K562 (cell line): ENCODE results near the gene IRAG1. TPM values are rescaled to one million over a fixed set of nuclear protein-coding genes. Genes with fewer than 3 reads are reported as not detected.
A peak's percentile ranks its signal among the peaks of the same experiment; 100 is the strongest.

Source experiments
- ARNT ChIP-seq, 2 experiments: fragments of 450-650 bp; IDR thresholded peaks; 2 replicates each; pipeline ENCODE4 v1.6.1; 2016; ENCODE audit warnings: mild to moderate bottlenecking in 1 of 2
- ATF4 ChIP-seq: fragments of 450-650 bp; formaldehyde crosslinking; IDR thresholded peaks from 2 replicates; pipeline ENCODE4 v1.4.0; 2022; ENCODE audit warnings: mild to moderate bottlenecking, moderate library complexity
- CREM ChIP-seq: IDR thresholded peaks from 2 replicates; pipeline ENCODE4 v1.6.1; 2014; ENCODE audit warnings: antibody characterized with exemption, low read depth
- E4F1 ChIP-seq: fragments of 250-450 bp; sonication (Bioruptor Pico); IDR thresholded peaks from 2 replicates; pipeline ENCODE4 v1.5.0; 2021; ENCODE audit warnings: mild to moderate bottlenecking, borderline replicate concordance
- KDM4B ChIP-seq, 2 experiments: fragments of 450-650 bp in 1 of 2; sonication (generic) in 1 of 2; IDR thresholded peaks; 2 replicates each; pipeline ENCODE4 v1.6.1; 2016 to 2017; ENCODE audit warnings: borderline replicate concordance in 2 of 2, antibody characterized with exemption in 1 of 2, low read depth in 1 of 2, mild to moderate bottlenecking in 1 of 2
- KDM5B ChIP-seq: fragments of 200-600 bp; sonication (generic); IDR thresholded peaks from 2 replicates; pipeline ENCODE4 v1.6.1; 2012; ENCODE audit warnings: low read depth, mild to moderate bottlenecking, moderate library complexity, low read length, control low read depth, inconsistent platforms; ENCODE audit not compliant: insufficient replicate concordance
- NFATC3 ChIP-seq: fragments of 450-650 bp; IDR thresholded peaks from 2 replicates; pipeline ENCODE4 v1.6.1; 2017; ENCODE audit warnings: mild to moderate bottlenecking
- SP2 ChIP-seq: IDR thresholded peaks from 2 replicates; pipeline ENCODE4 v1.6.1; 2011; ENCODE audit warnings: mild to moderate bottlenecking, low read depth, low read length, moderate library complexity; ENCODE audit not compliant: poor library complexity, severe bottlenecking; ENCODE audit errors: extremely low read depth
- STAT5B ChIP-seq: fragments of 250-450 bp; sonication (Bioruptor Pico); IDR thresholded peaks from 2 replicates; pipeline ENCODE4 v1.8.0; 2021; ENCODE audit warnings: mild to moderate bottlenecking, inconsistent platforms
- TAF7 ChIP-seq: fragments of 450-650 bp; IDR thresholded peaks from 2 replicates; pipeline ENCODE4 v1.6.1; 2016; ENCODE audit warnings: missing genetic modification characterization, missing compliant biosample characterization
- ZNF668 ChIP-seq: fragments of 250-450 bp; sonication (Bioruptor Pico); IDR thresholded peaks from 2 replicates; pipeline ENCODE4 v1.8.0; 2022; ENCODE audit warnings: mild to moderate bottlenecking, inconsistent platforms
- polyA plus RNA-seq, 8 experiments: library from polyadenylated mRNA; depleted of rRNA in 4 of 8; stranded (reverse) in 5 of 8; unstranded in 3 of 8; fragments of >200 nt; fragmentation: Nextera tagmentation in 2 of 8; fragmentation: Illumina TruSeq in 1 of 8; extraction: Ambion mirVana in 2 of 8; extraction: Trizol in 1 of 8; gene quantifications; 2 replicates each; pipeline versions ENCODE4 v1.2.1 to v1.2.3, GENCODE V29; 2011 to 2014; ENCODE audit warnings: inconsistent platforms in 1 of 8, missing spikeins in 1 of 8
- total RNA-seq, 7 experiments: library from RNA; depleted of rRNA in 6 of 7; stranded (reverse); fragments of >200 nt in 6 of 7; fragmentation: Illumina TruSeq in 2 of 7; extraction: Trizol in 2 of 7; gene quantifications; 2 replicates each; pipeline versions ENCODE4 v1.2.1 to v1.2.3, GENCODE V29; 2011 to 2021; ENCODE audit warnings: low replicate concordance in 1 of 7
- TF ChIP-seq, protein P1 (sequence below): sonication (generic); formaldehyde crosslinking; IDR thresholded peaks from 2 replicates; pipeline ENCODE4 v1.8.0; 2022; ENCODE audit warnings: mild to moderate bottlenecking, missing genetic modification reagents, borderline replicate concordance
- TF ChIP-seq, protein P2 (sequence below): sonication (generic); formaldehyde crosslinking; IDR thresholded peaks from 2 replicates; pipeline ENCODE4 v1.8.0; 2022; ENCODE audit warnings: missing genetic modification reagents, mild to moderate bottlenecking, borderline replicate concordance
- TF ChIP-seq, protein P3 (sequence below): fragments of 450-650 bp; formaldehyde crosslinking; conservative IDR thresholded peaks from 2 replicates; pipeline ENCODE4 v1.4.0; 2022; ENCODE audit warnings: mild to moderate bottlenecking, missing genetic modification characterization
- TF ChIP-seq, protein P4 (sequence below): fragments of 250-450 bp; sonication (Bioruptor Pico); IDR thresholded peaks from 2 replicates; pipeline ENCODE4 v1.9.0; 2021; ENCODE audit warnings: mild to moderate bottlenecking, inconsistent platforms

IRAG1 gene
- total and polyA plus RNA-seq, 9 of the 15 experiments (the other 6 are each of a cell fraction or from before 2014, with no cell fraction given), result 0.01 to 0.22 (median 0.09) TPM; not detected in 1

DNA sequence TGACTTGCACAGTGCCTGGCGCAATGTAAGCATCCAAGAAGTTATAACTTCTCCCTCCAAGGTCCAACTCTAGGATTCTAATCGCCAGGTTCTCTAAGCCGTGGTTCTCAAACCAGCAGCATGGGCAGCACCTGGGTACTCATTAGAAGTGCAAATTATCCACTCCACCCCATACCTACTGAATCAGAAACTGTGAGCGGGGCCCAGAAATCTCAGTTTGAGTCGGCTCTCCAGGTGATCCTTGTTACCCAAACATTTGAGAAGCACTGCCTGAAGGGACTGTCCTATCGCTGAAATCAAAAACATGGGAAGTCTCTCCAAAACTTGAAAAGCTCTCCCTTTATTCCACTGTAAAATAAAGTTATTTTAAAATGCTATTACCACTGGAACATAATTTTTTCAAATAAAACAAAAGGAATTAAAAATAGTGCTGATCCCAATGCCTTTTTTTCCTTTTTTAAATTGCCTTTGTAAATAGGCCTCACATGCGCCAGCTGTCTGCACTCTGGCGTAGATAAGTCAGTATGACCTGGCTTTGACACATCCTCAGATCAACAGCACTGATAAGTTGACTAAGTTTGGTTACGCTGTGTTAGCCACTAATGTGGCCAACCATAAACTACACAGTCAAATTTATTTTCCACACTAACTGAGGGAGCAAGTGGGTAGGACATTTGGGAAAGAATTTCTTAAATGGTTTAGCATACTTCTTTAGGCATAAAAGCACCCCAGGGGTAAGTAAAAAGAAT, 49.1 kb upstream of the IRAG1 start (continued):
- TF ChIP-seq E4F1 (CRISPR knock-in tag) (no peak), ZNF668 (CRISPR knock-in tag) (no peak), CREM (peak; percentile 91), STAT5B (CRISPR knock-in tag) (no peak), ATF4 (CRISPR knock-in tag) (no peak), TAF7 (tag) (no peak), SP2 (no peak), ARNT (IDR thresholded peaks at IDR 0.05) (0 out of 4 replicates have a peak, but pooled peaks of 1 of the 2 experiments have one; percentile 52), KDM4B (IDR thresholded peaks at IDR 0.05; ENCODE audit: borderline replicate concordance in 2 of 2, low read depth in 1 of 2) (no peak), KDM5B (no peak), NFATC3 (0 out of 2 replicates have a peak, but pooled peaks have one; percentile 35)
- TF ChIP-seq, protein P1, sequence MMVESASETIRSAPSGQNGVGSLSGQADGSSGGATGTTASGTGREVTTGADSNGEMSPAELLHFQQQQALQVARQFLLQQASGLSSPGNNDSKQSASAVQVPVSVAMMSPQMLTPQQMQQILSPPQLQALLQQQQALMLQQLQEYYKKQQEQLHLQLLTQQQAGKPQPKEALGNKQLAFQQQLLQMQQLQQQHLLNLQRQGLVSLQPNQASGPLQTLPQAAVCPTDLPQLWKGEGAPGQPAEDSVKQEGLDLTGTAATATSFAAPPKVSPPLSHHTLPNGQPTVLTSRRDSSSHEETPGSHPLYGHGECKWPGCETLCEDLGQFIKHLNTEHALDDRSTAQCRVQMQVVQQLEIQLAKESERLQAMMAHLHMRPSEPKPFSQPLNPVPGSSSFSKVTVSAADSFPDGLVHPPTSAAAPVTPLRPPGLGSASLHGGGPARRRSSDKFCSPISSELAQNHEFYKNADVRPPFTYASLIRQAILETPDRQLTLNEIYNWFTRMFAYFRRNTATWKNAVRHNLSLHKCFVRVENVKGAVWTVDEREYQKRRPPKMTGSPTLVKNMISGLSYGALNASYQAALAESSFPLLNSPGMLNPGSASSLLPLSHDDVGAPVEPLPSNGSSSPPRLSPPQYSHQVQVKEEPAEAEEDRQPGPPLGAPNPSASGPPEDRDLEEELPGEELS, result no peak
- TF ChIP-seq, protein P2, sequence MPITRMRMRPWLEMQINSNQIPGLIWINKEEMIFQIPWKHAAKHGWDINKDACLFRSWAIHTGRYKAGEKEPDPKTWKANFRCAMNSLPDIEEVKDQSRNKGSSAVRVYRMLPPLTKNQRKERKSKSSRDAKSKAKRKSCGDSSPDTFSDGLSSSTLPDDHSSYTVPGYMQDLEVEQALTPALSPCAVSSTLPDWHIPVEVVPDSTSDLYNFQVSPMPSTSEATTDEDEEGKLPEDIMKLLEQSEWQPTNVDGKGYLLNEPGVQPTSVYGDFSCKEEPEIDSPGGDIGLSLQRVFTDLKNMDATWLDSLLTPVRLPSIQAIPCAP, result no peak
- TF ChIP-seq, protein P3, sequence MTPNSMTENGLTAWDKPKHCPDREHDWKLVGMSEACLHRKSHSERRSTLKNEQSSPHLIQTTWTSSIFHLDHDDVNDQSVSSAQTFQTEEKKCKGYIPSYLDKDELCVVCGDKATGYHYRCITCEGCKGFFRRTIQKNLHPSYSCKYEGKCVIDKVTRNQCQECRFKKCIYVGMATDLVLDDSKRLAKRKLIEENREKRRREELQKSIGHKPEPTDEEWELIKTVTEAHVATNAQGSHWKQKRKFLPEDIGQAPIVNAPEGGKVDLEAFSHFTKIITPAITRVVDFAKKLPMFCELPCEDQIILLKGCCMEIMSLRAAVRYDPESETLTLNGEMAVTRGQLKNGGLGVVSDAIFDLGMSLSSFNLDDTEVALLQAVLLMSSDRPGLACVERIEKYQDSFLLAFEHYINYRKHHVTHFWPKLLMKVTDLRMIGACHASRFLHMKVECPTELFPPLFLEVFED, result no peak
- TF ChIP-seq, protein P4, sequence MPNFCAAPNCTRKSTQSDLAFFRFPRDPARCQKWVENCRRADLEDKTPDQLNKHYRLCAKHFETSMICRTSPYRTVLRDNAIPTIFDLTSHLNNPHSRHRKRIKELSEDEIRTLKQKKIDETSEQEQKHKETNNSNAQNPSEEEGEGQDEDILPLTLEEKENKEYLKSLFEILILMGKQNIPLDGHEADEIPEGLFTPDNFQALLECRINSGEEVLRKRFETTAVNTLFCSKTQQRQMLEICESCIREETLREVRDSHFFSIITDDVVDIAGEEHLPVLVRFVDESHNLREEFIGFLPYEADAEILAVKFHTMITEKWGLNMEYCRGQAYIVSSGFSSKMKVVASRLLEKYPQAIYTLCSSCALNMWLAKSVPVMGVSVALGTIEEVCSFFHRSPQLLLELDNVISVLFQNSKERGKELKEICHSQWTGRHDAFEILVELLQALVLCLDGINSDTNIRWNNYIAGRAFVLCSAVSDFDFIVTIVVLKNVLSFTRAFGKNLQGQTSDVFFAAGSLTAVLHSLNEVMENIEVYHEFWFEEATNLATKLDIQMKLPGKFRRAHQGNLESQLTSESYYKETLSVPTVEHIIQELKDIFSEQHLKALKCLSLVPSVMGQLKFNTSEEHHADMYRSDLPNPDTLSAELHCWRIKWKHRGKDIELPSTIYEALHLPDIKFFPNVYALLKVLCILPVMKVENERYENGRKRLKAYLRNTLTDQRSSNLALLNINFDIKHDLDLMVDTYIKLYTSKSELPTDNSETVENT (CRISPR knock-in tag), result no peak
